DND-41 (cell line): ENCODE data around the gene GNAO1.

Source experiments
- EZH2 ChIP-seq: IDR thresholded peaks from 3 replicates; pipeline ENCODE4 v1.6.1; 2012; ENCODE audit warnings: borderline replicate concordance, low read depth, mild to moderate bottlenecking, moderate library complexity, low read length, inconsistent platforms; ENCODE audit not compliant: severe bottlenecking
- TF ChIP-seq, protein P1 (sequence below): IDR thresholded peaks from 2 replicates; pipeline ENCODE4 v1.5.1; 2012; ENCODE audit warnings: borderline replicate concordance, low read length, moderate library complexity, mild to moderate bottlenecking; ENCODE audit not compliant: poor library complexity, severe bottlenecking; ENCODE audit errors: extremely low read depth

DNA sequence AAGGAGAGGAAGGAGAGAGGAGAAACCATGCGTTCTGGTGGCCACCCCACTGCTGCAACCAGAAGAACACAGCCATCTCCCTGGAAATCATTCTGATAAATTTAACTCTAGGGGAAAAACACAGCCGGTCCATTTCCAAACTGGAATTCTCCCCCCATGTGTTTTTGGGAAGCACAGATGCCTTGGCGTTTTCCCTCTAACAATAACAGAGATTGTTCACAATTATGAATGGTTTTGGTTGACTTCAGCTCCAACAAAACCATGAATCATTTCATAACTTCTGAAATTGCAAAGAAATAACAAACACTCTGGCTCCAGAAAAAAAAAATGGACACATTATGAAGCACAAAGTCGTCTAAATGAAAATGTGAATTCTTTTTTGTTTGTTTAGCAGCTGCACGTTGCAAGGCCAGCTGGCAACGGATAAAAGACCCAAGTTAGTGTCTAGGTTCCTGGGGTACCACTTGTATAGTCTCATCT is 46.2 kb downstream of the GNAO1 start:
- TF ChIP-seq, protein P1, sequence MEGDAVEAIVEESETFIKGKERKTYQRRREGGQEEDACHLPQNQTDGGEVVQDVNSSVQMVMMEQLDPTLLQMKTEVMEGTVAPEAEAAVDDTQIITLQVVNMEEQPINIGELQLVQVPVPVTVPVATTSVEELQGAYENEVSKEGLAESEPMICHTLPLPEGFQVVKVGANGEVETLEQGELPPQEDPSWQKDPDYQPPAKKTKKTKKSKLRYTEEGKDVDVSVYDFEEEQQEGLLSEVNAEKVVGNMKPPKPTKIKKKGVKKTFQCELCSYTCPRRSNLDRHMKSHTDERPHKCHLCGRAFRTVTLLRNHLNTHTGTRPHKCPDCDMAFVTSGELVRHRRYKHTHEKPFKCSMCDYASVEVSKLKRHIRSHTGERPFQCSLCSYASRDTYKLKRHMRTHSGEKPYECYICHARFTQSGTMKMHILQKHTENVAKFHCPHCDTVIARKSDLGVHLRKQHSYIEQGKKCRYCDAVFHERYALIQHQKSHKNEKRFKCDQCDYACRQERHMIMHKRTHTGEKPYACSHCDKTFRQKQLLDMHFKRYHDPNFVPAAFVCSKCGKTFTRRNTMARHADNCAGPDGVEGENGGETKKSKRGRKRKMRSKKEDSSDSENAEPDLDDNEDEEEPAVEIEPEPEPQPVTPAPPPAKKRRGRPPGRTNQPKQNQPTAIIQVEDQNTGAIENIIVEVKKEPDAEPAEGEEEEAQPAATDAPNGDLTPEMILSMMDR = no peak
- TF ChIP-seq EZH2 = no peak
